HG03521 (cell line): ENCODE measurements around the gene RAB2B.

Source experiments
- ATAC-seq: cut with Tn5 transposase; IDR thresholded peaks from one replicate; pipeline ENCODE4 v1.9.1; 2021; ENCODE audit warnings: mild to moderate bottlenecking, moderate library complexity; ENCODE audit not compliant: unreplicated experiment

RAB2B gene

DNA sequence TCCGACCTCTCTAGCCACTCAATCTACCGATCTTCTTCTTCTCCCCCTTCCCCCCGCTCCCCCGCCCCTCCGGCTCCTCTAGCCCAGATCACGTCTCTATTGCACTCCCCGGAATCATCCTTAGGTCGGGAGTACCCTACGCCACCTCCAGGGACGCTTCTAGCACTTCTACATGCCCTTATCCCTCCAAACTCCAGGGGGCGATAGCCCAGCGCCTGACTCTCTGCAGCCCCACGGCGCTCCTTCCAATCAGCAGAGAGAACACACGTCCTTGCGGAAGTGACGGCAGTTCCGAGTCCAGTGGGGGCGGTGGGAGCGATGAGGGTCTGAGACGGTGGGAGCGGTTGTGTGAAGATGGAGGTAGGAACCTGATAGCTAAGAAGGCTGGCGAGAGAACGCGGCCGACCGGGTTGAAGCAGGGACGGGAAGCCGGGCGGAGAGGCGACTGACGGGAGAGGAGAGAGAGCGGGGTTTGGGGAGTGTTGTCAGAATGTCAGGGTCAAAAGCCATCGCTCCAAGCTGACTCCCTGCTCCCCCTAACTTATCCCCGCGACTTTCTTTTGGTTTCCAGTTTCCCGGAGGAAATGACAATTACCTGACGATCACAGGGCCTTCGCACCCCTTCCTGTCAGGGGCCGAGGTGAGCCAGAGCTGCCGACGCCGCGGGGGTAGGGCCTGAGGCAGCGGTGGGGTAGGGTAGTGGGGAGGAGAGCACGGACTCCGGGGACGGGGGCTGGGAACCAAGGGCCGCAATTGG, at the start of gene RAB2B, which contains the start of gene TOX4:
Gene RAB2B (minus strand): TSS at position 35 of the 757 bp plus-strand sequence. CDS start 87 bp downstream, outside the sequence.
Gene TOX4 (plus strand): TSS at position 271 of the 757 bp plus-strand sequence. CDS start 84 bp downstream, at position 355.
- peak; percentile 99 for ATAC-seq

GRCh38 chr14:21525962-21526671, 49.4 kb upstream of the RAB2B start, which contains the start of gene SALL2:
SALL2 (minus strand) TSS chr14:21526346; CDS start chr14:21526127, 219 bp downstream.
- ATAC-seq, result no peak

- no peak for ATAC-seq
Observed at GRCh38 chr14:21525571-21525961, 48.8 kb upstream of the RAB2B start.

GRCh38 chr14:21524575-21525490, 48.1 kb upstream of the RAB2B start:
- no peak for ATAC-seq

DNA sequence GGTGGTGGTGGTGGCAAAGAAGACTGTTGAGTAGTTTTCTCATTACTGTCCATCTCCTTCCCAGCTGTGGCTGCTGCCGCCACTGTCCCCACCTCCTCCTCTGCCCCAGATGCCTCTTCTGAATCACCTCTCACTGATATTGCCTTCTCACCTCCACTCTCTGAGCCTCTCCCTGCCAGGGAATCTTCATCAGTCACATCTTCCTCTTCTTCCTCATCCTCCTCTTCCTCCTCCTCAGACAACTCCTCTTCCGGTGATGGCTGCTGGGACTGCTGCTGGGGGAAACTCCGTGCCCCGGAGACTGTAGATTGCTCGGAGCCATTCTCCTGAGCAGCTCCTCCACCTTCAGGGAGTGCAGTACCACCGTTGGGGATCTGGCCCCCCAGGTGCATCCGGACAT, 46.4 kb upstream of the RAB2B start:
- no peak for ATAC-seq

GRCh38 chr14:21521501-21521900, 44.7 kb upstream of the RAB2B start:
- no peak for ATAC-seq

DNA sequence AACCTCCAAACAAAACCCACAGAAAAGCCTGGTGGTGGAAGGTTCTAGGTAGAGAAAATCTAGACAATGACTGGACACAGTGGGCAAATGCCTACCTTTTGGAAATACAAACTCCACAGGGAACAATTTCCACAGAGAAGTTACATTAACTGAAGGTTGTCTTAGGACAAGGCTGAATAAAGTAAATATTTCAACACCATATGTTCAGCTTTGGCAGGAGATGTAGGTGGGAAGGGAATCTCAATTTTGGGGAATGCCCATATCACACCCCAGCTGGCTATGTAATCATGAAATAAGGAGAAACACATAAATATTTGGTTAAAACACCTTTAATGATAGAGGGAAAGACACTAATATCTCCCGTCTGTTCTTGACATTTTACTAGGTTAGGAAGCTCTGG, 44.0 kb upstream of the RAB2B start:
- ATAC-seq, result no peak

DNA sequence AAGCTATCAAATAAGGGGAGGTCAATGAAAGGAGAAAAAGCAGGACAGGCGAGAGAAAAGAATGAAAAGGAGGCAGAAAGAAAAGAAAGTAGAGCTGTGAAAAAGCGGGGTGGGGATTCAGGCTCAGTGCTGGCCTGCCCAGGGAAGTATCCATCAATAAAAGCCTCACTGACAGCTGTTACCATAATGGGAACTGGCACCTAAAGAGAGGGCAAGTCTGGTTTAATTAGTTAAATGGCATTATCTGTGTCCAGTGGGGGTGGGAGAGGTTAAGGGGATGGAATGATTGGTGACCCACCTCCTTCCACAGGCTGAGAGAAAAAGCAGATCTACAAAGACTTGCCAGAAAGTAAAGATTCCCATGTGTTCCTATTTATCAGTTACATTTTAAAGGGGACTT, 42.0 kb upstream of the RAB2B start:
- ATAC-seq, result no peak

- no peak for ATAC-seq
Observed at GRCh38 chr14:21514341-21514740, 37.6 kb upstream of the RAB2B start.

GRCh38 chr14:21510735-21511657, 34.2 kb upstream of the RAB2B start, which contains the start of gene METTL3:
METTL3 (minus strand) TSS chr14:21511340; CDS start chr14:21511223, 117 bp downstream.
- peak; percentile 98 for ATAC-seq

DNA sequence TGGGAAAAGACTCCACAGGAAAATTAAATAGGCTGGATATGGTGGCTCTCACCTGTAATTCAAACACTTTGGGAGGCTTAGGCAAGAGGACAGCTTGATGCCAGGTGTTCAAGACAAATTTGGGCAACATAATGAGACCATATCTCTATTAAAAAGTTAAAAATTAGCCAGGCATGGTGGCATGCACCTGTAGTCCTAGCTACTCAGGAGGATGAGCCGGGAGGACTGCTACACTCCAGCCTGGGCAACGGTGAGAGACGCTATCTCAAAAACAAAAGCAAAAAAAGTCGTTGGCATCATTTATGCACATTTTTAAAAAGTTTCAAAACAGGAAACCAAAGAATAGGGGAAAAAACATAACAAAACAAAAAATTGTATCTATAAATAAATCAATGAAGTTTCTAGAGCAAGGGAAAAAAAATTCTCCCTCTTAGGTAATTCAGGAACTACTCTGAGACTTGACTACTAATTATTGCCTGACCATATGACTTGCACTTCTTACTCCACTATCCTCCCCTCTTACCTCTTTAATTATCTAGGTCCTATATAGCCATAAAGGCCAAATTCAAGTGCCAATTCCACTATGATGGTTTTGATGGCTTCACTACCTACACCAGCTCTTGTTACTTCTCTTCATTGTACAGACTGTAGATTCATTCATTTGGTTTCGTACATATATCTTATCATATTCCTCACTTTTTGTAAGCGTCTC, 32.8 kb upstream of the RAB2B start:
- ATAC-seq, result no peak

- no peak for ATAC-seq
Observed at GRCh38 chr14:21506557-21506956, 29.8 kb upstream of the RAB2B start.

- ATAC-seq, result peak; percentile 72
Observed at GRCh38 chr14:21505012-21505553, 28.3 kb upstream of the RAB2B start.

DNA sequence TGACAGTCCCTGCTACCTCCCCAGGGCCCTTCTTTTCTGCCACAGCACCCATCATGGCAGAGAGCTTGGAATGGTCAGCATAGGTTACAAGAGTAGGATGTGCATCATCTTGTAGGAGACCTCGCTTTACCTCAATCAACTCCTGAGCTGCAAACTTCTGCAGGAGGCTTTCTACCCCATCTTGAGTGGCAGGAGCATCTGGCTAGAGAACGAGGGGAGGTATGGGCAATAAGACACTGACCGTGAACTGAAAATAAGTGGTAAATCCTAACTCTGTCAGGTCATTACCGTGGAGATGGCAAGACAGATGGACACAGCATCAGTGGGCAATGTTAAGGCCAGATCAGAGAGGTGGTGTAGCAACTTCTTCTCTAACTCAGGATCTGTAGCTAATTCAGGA, 26.6 kb upstream of the RAB2B start:
- ATAC-seq, result no peak

- no peak for ATAC-seq
Observed at GRCh38 chr14:21501568-21501967, 24.8 kb upstream of the RAB2B start.

DNA sequence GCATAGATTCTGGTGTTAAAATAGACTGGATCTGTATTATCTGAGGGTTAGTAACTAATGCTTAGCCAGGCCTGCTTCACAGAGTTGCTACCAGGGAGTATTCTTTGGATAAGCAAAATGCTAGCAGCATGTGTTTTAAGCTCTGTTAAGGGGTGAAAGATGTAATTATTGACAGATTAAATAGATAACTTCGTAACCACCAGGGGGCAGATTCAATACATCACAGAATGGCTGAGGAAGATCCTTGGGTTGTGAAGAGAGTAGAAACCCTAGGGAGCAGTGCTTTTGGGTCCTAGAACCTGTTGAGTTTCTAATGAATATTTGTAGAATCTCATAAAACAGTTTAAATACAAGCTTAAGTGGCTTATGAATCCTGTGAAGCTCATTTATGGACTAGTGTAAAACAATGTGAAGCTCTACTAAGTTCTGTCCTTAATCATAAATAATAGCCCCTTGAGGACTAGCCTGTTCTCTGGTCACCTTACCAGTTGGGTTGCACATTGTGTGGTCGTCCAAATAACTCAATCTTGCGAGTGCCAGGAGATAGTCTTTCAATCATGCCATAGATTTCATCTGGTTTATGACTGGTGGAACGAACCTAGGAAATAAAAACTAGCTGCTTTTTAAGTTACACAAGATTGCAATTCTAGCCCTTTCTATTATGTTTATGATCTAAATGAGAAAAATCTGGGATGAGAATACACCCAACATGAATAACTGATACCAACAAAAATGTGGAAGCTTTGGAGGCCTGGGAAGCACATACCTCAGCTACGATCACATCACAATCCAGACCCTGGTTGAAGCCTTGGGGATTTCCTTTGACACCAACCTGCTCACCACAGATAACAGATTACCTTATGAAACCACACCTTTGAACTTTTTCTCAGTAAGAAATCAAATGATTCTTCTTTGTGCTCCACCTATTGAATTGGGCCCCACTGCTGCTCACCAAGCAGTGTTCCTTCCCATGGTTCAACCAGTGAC, 22.1 kb upstream of the RAB2B start:
- ATAC-seq, result no peak

DNA sequence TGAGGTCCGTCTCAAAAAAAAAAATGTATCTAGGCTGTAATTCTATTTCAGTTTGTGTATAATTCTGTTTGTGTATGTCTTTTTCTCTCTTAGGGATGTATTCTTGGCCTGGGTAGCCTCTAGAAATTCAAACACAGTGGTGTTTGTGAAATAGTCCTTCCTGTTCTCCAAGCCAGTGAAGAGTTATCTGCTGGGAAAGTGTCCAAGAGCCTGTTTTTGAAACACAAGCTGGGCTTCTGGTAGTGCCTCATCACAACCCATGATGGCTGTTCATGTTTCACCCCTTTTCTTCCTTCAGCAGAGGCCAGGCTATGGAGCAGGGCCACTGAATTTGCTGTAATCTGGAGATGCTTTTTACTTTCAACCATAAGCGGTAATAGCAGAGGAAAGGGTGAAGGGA, 19.7 kb upstream of the RAB2B start:
- ATAC-seq, result no peak
